Activated B cell treated with CpG ODN at 0.5 μM for 24 hours (primary cell): ENCODE results near the gene TCEAL8. TPM values are rescaled to one million over a fixed set of nuclear protein-coding genes. Genes with fewer than 3 reads are reported as not detected.
A peak's percentile ranks its signal among the peaks of the same experiment; 100 is the strongest.

Source experiments
- ATAC-seq: fragments of 200-7000 bp; cut with Tn5 transposase; one replicate; pipeline ENCODE4 v1.10.0; 2021; ENCODE audit warnings: low read depth, mild to moderate bottlenecking, moderate library complexity
- CTCF ChIA-PET: fragments of 350-600 bp; sonication (Branson Sonifier 250); formaldehyde crosslinking; loops from one replicate; lab custom pipeline; 2021; ENCODE audit warnings: antibody characterized with exemption; lab: Charles Lee
- POLR2A ChIA-PET: fragments of 350-600 bp; sonication (Branson Sonifier 250); formaldehyde crosslinking; loops from one replicate; lab custom pipeline; 2021; ENCODE audit warnings: antibody characterized with exemption; lab: Charles Lee
- DNase-seq: peaks from one replicate; pipeline ENCODE4 v3.0.0; 2022
- H3K27ac Mint-ChIP-seq: one replicate; pipeline ENCODE4 v1.8.0; 2020; ENCODE audit warnings: mixed read lengths
- H3K27me3 Mint-ChIP-seq: one replicate; pipeline ENCODE4 v1.8.0; 2021; ENCODE audit warnings: mixed read lengths
- H3K36me3 Mint-ChIP-seq: one replicate; pipeline ENCODE4 v1.8.0; 2021; ENCODE audit warnings: low read depth, mixed read lengths
- H3K4me1 Mint-ChIP-seq: one replicate; pipeline ENCODE4 v1.8.0; 2021; ENCODE audit warnings: mixed read lengths
- H3K4me3 Mint-ChIP-seq: one replicate; pipeline ENCODE4 v1.8.0; 2020; ENCODE audit warnings: mild to moderate bottlenecking, mixed read lengths
- H3K9me3 Mint-ChIP-seq: one replicate; pipeline ENCODE4 v1.8.0; 2020; ENCODE audit warnings: mixed read lengths
- intact Hi-C: fragments of 100-400 bp; cut with micrococcal nuclease; formaldehyde crosslinking; loops from one replicate; pipeline ENCODE4 v1.15.1; 2024
- total RNA-seq: library from RNA; stranded (reverse); gene quantifications from 2 replicates; pipeline ENCODE4 v1.2.3, GENCODE V29; 2022
- TF ChIP-seq, protein P1 (sequence below): fragments of 200-600 bp; IDR thresholded peaks from one replicate; pipeline ENCODE4 v1.8.0; 2022; ENCODE audit warnings: antibody characterized with exemption, mild to moderate bottlenecking

Gene TCEAL8
- total RNA-seq, 1 donor from 2014 or later = 14.6 TPM

DNA sequence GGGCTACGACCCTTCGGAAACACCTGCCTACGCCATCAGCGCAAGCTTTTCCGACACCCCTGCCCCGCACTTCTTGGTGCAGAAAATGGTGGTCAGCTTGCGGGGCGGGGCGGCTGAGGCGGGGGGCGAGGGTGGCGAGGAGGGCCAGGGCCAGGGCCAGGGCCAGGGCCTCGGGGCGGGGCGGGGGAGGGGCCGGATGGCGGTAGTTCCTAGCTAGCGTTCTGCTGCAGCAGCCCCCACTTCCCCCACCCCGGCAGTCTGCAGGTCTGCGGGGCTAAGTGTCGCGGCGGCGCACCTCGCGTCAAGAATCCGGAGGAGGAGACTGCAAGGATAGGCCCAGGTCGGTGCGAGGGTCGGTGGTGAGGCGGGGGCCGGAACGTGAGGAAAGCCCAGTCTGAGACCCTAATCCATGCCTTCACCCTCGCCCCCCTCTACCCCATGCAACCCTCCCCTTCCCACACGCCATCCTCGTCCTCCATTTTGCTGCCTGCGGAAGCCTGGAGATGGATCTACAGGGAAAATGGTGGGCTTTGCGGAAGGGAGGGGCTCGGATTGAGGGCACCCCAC lies 39.4 kb downstream of the TCEAL8 start:
- Mint-ChIP-seq H3K36me3 (peaks cover 3% of the 10 kb centered on the region), H3K27me3 (peaks cover 6% of the 10 kb centered on the region), H3K9me3 (no peaks in the 10 kb centered on the region), H3K4me3 (peak overlapping the region; percentile 87), H3K27ac (no peak overlapping the region), H3K4me1 (peaks cover 9% of the 10 kb centered on the region)
- TF ChIP-seq, protein P1, sequence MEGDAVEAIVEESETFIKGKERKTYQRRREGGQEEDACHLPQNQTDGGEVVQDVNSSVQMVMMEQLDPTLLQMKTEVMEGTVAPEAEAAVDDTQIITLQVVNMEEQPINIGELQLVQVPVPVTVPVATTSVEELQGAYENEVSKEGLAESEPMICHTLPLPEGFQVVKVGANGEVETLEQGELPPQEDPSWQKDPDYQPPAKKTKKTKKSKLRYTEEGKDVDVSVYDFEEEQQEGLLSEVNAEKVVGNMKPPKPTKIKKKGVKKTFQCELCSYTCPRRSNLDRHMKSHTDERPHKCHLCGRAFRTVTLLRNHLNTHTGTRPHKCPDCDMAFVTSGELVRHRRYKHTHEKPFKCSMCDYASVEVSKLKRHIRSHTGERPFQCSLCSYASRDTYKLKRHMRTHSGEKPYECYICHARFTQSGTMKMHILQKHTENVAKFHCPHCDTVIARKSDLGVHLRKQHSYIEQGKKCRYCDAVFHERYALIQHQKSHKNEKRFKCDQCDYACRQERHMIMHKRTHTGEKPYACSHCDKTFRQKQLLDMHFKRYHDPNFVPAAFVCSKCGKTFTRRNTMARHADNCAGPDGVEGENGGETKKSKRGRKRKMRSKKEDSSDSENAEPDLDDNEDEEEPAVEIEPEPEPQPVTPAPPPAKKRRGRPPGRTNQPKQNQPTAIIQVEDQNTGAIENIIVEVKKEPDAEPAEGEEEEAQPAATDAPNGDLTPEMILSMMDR = no peak
- peak; percentile 38 for ATAC-seq
- no peak for DNase-seq
- ChIA-PET POLR2A (no interaction called here), CTCF (no interaction called here)
- intact Hi-C loops = loop anchor here (2.0 to 10.0 kb wide), 3 partner anchors 95 to 949 kb away; partner anchors contain the start of genes BEX2, FAM199X and MORF4L2

DNA sequence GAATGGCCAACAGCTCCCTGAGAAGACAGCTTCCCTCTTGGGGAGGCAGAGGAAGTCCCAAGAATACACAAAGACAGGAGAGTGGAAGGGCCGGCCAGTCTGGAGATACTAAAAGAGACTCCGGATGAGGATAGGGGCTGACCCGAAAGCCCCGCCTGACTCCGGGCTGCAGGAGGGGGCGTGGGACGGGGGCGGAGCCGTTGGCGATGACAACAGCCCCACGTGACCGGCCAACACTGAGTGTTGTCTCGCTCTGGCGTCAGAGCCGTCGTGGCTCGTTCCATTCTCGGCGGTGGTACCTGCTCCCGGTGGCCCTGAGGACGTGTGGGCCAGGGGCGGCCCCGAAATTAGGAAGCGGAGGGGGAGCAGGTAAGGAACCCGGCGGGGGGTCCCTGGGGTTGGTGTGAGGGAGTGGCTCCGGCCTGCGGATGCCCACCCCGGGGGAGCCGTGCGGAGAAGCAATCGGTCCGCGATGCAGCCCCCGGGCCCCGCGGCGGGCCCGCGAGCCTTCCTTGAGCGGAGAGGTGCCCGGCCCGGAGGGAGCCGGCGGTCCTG lies 40.0 kb downstream of the TCEAL8 start, which contains the start of gene BEX4:
Gene BEX4, plus strand, starts transcription at position 239 of the 555 bp plus-strand sequence. CDS start 1,046 bp downstream, outside the sequence.
- H3K36me3 Mint-ChIP-seq = peaks cover 3% of the 10 kb centered on the region
- TF ChIP-seq, protein P1 = no peak
- peak within 1 kb of the TSS; percentile 87 for H3K4me3 Mint-ChIP-seq
- H3K27me3 Mint-ChIP-seq = peaks cover 6% of the 10 kb centered on the region
- ATAC-seq (peak; percentile 94), DNase-seq (peak; percentile 73)
- POLR2A ChIA-PET = no interaction called here
- H3K27ac Mint-ChIP-seq = peak within 1 kb of the TSS; percentile 75
- H3K4me1 Mint-ChIP-seq = peaks cover 9% of the 10 kb centered on the region
- intact Hi-C loops = loop anchor here (2.0 to 10.0 kb wide), 4 partner anchors 96 to 950 kb away; partner anchors contain the start of genes BEX2, FAM199X and MORF4L2
- H3K9me3 Mint-ChIP-seq = no peaks in the 10 kb centered on the region
- CTCF ChIA-PET = no interaction called here

DNA sequence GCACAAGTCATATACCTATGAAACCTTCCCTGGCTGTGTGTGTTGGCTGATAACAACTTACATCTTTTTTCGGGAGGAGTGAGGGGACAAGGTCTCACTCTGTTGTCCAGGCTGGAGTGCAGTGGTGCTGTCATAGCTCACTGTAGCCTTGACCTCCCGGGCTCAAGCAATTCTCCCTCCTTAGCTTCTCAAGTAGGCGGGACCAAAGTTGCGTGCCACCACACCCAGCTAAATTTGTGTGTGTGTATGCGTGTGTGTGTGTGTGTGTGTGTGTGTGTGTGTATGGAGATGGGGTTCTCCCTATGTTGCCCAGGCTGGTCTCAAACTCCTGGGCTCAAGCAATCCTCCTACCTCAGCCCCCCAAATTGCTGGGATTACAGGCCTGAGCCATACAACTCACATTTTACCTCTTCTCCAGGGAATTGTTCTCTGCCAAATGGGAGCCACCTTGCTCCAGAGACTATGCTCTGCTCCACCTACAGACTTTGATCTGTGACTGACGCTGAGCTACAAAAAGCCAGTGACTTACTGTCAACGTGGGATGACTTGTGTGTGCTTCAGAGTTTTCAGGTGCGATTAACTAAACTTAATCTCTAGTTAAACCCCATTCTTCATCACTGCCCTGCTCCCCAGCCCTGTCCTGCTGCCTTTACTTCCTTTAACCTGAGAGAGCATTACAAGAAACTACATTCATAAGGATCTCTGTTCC lies 42.1 kb downstream of the TCEAL8 start:
- TF ChIP-seq, protein P1 = no peak
- no peak overlapping the region for H3K4me3 Mint-ChIP-seq
- H3K9me3 Mint-ChIP-seq = no peaks in the 10 kb centered on the region
- ATAC-seq (no peak), DNase-seq (no peak)
- no peaks in the 10 kb centered on the region for H3K27me3 Mint-ChIP-seq
- POLR2A ChIA-PET = no interaction called here
- H3K27ac Mint-ChIP-seq = no peak overlapping the region
- intact Hi-C loops = loop anchor here (5.0 to 10.0 kb wide), 2 partner anchors 704 to 952 kb away; partner anchors contain the start of gene FAM199X
- H3K36me3 Mint-ChIP-seq = peaks cover 3% of the 10 kb centered on the region
- H3K4me1 Mint-ChIP-seq = peaks cover 9% of the 10 kb centered on the region
- CTCF ChIA-PET = no interaction called here

DNA sequence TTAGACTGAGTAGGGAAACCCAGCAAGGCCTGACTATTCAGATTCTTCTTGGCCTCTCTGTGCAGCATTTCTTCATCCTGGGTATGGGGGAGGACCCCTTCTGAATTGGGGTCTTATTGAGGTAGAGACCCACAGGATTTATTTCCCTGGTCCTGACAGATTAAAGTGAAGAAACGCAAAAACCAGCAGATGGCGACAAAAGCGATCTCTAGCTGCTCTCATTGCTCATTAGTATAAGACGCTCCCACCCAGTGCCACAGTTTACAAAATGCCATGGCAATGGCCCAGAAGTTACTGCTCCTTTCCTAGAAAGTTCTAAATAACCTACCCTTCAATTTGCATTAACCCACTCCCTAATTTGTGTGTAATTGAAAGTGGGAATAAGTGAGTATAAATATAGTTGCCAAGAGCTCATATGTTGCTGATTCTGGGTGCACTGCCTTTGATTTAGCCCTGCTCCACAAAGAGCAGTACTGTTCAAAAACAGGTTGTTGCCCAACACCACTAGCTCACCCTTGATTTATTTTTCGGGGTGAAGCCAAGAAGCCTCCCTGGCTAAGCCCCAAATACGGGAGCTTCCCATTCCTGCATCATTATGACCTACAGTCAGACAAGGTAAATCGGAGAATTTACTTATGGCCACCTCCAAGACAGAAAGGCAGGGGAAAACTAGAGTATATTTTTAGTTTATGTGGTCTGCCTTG lies 43.8 kb downstream of the TCEAL8 start:
- H3K9me3 Mint-ChIP-seq = no peaks in the 10 kb centered on the region
- TF ChIP-seq, protein P1 = no peak
- POLR2A ChIA-PET = no interaction called here
- ATAC-seq (no peak), DNase-seq (no peak)
- CTCF ChIA-PET = interaction anchor here (1.0 to 2.3 kb wide), 5 partner anchors 38 to 277 kb away, joined by 3 to 19 read pairs (median 4); partner anchors contain the start of gene TCEAL8
- peaks cover 1% of the 10 kb centered on the region for H3K36me3 Mint-ChIP-seq
- H3K27me3 Mint-ChIP-seq = no peaks in the 10 kb centered on the region
- no peak overlapping the region for H3K27ac Mint-ChIP-seq
- intact Hi-C loops = loop anchor here (1.0 to 10.0 kb wide), 5 partner anchors 37 to 954 kb away; partner anchors contain the start of gene FAM199X
- H3K4me3 Mint-ChIP-seq = no peak overlapping the region
- H3K4me1 Mint-ChIP-seq = peaks cover 9% of the 10 kb centered on the region
